DOHH2 (cell line): ENCODE data around the gene CD58.

Experiments
- CTCF ChIP-seq: fragments of 200-600 bp; sonication (generic); IDR thresholded peaks from one replicate; pipeline ENCODE4 v1.5.1; 2014; ENCODE audit warnings: antibody characterized with exemption, mild to moderate bottlenecking, low read depth, low read length; ENCODE audit not compliant: poor library complexity, severe bottlenecking
- EZH2phosphoT487 ChIP-seq: fragments of 200-600 bp; sonication (generic); IDR thresholded peaks from 2 replicates; pipeline ENCODE4 v1.6.1; 2017; ENCODE audit warnings: borderline replicate concordance, mild to moderate bottlenecking, antibody characterized with exemption, low read length, moderate library complexity, mixed read lengths

GRCh38 chr1:116586741-116587143 is 15.9 kb upstream of the CD58 start:
- TF ChIP-seq CTCF (no peak), EZH2phosphoT487 (no peak)
